ENCODE data around the gene LILRA1.
"Not testable (repeated sequence)": the region's sequence is repeated elsewhere in the genome, so short reads cannot be mapped to it uniquely, and the experiment has no call there.

The LILRA1 gene

GRCh38 chr19:54630782-54631181 is 37.4 kb downstream of the LILRA1 start:
- TF ChIP-seq POLR2A (IDR thresholded peaks at IDR 0.05; ENCODE audit: low read length) (no peak), GATA1 (IDR thresholded peaks at IDR 0.05; ENCODE audit: low read depth, low read length) (no peak)
- no peak for DNase-seq

GRCh38 chr19:54631489-54632337 is 38.3 kb downstream of the LILRA1 start:
- DNase-seq: not testable (repeated sequence)

GRCh38 chr19:54632517-54632916 is 39.1 kb downstream of the LILRA1 start:
- DNase-seq: not testable (repeated sequence)

- no peak for DNase-seq
- no peak for TF ChIP-seq GATA1 (IDR thresholded peaks at IDR 0.05; ENCODE audit: low read depth, low read length)
- no peak for TF ChIP-seq POLR2A (IDR thresholded peaks at IDR 0.05; ENCODE audit: low read length)
Observed at GRCh38 chr19:54633401-54633800, 40.0 kb downstream of the LILRA1 start.

- not testable (repeated sequence) for DNase-seq
Observed at GRCh38 chr19:54636081-54636480, 42.6 kb downstream of the LILRA1 start.

GRCh38 chr19:54638683-54639082 is 45.3 kb downstream of the LILRA1 start:
- TF ChIP-seq POLR2A (IDR thresholded peaks at IDR 0.05; ENCODE audit: low read length) (no peak), GATA1 (IDR thresholded peaks at IDR 0.05; ENCODE audit: low read depth, low read length) (no peak)

GRCh38 chr19:54642953-54643352 is 49.5 kb downstream of the LILRA1 start:
- not testable (repeated sequence) for DNase-seq

More at GRCh38 chr19:54638683-54639082, 45.3 kb downstream of the LILRA1 start:
- DNase-seq: no peak

- DNase-seq: not testable (repeated sequence)
Observed at GRCh38 chr19:54643583-54643982, 50.2 kb downstream of the LILRA1 start.

- TF ChIP-seq GATA1 (IDR thresholded peaks at IDR 0.05; ENCODE audit: low read depth, low read length) (no peak), POLR2A (IDR thresholded peaks at IDR 0.05; ENCODE audit: low read length) (no peak)
- no peak for DNase-seq
Observed at GRCh38 chr19:54644056-54644455, 50.6 kb downstream of the LILRA1 start.

GRCh38 chr19:54646331-54646841 is 53.0 kb downstream of the LILRA1 start:
- TF ChIP-seq POLR2A (IDR thresholded peaks at IDR 0.05; ENCODE audit: low read length): no peak
- no peak for TF ChIP-seq GATA1 (IDR thresholded peaks at IDR 0.05; ENCODE audit: low read depth, low read length)
- no peak for DNase-seq

- TF ChIP-seq POLR2A (IDR thresholded peaks at IDR 0.05; ENCODE audit: low read length) (no peak), GATA1 (IDR thresholded peaks at IDR 0.05; ENCODE audit: low read depth, low read length) (no peak)
Observed at GRCh38 chr19:54648129-54648528, 54.7 kb downstream of the LILRA1 start.

GRCh38 chr19:54650108-54650655 is 56.8 kb downstream of the LILRA1 start:
- TF ChIP-seq GATA1 (IDR thresholded peaks at IDR 0.05; ENCODE audit: low read depth, low read length) (no peak), POLR2A (IDR thresholded peaks at IDR 0.05; ENCODE audit: low read length) (no peak)

More at GRCh38 chr19:54648129-54648528, 54.7 kb downstream of the LILRA1 start:
- DNase-seq: no peak

More at GRCh38 chr19:54650108-54650655, 56.8 kb downstream of the LILRA1 start:
- no peak for DNase-seq

All from erythroblast (primary cell).